HG03565 (cell line): ENCODE results near the gene HEXA.
A peak's percentile ranks its signal among the peaks of the same experiment; 100 is the strongest.
"Not testable (repeated sequence)": the region's sequence is repeated elsewhere in the genome, so short reads cannot be mapped to it uniquely, and the experiment has no call there.

Experiments used
- ATAC-seq: cut with Tn5 transposase; IDR thresholded peaks from one replicate; pipeline ENCODE4 v1.9.1; 2021; ENCODE audit warnings: mild to moderate bottlenecking, moderate library complexity; ENCODE audit not compliant: unreplicated experiment

HEXA gene

GRCh38 chr15:72375846-72376581 is at the start of gene HEXA:
TSS of gene HEXA (minus strand) at chr15:72376014. CDS start at chr15:72375972, 42 bp downstream.
- ATAC-seq: peak; percentile 61

DNA sequence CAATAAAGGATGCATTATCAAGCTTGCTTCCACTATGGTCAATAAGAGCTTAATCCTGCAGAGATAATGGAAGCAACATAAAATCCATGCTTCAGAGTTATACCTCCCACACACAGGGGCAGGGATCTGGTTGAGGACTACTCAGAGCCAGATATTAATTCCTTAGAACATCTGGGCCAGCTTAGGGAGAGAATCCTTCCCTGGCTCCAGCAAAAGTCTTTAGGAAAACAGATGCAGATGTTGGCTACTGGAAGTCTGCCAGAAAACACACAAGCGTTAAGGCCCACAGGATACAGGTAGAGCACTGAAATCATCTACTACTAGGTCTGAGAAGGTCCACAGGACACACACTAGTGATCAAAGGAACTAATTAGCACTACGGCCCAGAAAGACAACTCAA is 47.4 kb upstream of the HEXA start:
- ATAC-seq: no peak

DNA sequence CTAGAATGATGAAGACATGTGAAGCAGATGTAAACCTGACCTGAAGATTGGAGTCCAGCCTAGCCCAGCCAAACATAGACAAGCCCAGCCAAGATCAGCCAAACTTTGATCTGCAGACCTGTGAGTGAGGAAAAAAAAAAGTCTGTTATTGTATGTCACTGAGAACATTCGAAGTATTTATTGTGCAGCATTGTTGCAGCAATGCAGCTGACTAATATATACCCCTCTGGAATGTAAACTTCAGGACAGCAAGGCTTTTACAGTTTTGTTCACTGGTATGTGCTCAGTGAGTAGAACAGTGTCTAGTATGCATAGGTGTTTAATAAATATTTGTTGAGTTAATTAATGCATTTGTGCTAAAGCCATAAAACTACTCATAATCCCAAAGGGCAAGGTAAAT is 45.7 kb upstream of the HEXA start:
- ATAC-seq: no peak

GRCh38 chr15:72420576-72420975 is 44.8 kb upstream of the HEXA start:
- ATAC-seq: no peak

- ATAC-seq: not testable (repeated sequence)
These were observed 44.0 kb upstream of the HEXA start for GRCh38 chr15:72419768-72420167.

DNA sequence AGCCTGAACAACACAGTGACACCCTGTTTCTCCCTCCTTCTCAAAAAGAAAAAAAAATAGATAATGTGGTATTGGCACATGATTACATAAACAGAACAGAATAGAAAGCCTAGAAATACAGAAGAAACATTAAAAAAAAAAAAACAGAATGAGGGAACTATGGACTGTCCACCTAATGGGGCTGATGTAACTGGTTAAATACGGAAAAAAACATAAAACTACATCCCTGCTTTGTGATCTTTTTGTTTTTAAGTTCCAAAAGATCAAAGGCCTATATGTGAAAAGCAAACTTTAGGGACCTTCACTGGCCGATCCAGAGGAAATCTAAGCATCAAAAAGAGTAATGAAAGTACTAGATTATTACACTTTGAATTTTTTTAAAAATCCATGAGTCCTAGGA is 39.5 kb upstream of the HEXA start:
- ATAC-seq: no peak

- not testable (repeated sequence) for ATAC-seq
These were observed 37.5 kb upstream of the HEXA start for GRCh38 chr15:72413337-72413736.

DNA sequence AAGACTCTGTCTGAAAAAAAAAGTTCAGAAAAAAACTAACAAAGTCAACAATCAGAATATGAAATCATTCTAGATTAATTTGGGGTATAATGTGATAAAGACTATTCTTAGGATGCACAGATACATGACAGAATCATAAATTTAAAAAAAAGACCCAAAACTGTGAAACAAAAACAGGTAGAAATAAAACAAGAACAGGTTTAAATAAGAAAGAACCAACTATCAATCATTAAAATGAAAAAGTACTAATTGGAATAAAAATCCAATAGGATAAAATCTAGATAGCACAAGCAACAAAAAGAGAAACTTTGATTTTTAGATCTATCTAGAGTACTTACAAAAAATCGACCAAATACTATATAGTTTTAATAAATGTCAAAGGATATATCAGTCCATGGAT is 35.7 kb upstream of the HEXA start:
- no peak for ATAC-seq

DNA sequence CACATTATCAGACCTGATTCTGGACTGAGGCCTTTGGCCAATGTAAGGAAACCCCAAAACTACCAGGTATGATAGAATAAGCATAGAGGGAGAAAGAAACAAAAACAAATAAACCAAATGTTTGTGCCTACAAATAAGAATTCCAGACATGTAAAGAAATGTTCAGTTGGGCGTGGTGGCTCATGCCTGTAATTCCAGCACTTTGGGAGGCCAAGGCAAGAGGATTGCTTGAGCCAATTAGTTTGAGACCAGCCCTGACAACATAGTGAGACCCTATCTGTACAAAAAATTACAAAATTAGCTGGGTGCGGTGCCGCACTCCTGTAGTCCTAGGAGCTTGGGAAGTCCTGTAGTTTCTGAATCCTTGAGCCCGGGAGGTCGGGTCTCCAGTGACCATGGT is 35.3 kb upstream of the HEXA start:
- ATAC-seq: no peak

DNA sequence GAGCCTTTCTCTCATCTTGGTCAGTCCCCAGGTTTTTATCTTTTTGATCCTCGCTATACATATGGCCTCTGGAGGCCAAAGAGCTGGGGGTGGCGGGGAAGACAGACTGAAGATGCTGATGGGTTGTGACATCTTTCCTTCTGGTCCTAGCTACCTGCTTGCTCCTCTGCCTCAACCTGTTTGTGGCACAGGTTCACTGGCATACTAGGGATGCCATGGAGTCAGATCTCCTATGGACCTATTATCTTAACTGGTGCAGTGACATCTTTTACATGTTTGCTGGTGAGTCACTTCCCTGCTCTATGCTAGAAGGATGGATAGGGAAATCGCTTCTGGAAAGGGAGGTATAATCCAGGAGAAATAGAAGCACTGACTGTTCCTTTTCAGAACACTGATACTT is 31.1 kb upstream of the HEXA start:
- ATAC-seq: no peak

DNA sequence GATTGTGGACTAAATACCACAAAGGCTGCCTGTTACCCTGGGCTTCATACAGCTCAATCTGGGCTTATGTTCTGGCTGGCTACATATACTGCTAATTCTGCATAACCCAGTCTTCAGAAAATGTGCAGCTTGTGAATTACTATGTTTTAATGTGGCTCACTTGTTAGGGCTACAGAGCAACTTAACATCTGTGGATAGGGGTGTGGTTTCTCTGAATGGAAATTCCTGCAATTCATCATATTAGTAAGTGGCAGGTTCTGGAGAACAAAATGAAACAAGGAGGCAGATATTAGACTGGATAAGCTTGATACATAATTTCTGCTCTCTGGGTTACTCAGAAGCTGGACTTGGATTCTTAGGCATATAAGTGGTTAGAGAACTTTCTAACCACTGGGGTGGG is 29.0 kb upstream of the HEXA start:
- no peak for ATAC-seq

DNA sequence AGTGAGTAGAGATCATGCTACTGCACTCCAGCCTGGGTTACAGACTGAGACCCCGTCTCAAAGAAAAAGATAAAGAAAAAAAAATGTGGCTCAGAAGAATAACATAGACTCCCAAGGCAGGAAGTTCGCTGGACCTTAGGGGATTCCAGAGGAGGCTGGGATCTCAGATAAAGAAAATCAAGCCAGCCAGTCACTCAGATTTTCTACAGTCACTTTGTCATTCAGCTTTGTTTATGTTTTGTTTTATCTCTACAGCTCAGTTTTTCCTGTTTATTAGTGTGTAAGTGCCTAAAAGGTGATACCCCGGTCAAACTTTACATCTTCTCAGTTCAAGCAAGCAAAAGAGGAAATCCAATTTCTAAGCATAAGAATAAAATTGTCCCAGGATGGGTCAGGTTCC is 28.5 kb upstream of the HEXA start:
- ATAC-seq: no peak

GRCh38 chr15:72402726-72403125 is 26.9 kb upstream of the HEXA start:
- no peak for ATAC-seq

DNA sequence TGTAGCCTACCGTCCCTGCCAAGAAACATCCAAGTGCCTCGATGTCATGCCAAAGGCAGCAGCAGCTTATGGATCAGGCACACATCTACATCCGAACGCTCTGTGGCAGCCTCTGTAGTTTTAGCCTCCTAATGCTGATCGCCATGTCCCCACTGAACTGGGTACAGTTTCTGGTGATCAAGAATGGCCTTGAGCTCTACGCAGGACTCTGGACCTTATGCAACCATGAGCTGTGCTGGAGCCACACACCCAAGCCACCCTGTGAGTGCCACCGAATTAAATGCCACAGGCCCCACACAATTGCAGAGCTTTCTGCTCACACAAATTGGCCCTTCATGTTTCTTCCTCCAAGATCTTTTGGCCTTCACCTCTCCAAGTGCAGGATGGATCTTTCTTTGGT is 22.8 kb upstream of the HEXA start:
- no peak for ATAC-seq

DNA sequence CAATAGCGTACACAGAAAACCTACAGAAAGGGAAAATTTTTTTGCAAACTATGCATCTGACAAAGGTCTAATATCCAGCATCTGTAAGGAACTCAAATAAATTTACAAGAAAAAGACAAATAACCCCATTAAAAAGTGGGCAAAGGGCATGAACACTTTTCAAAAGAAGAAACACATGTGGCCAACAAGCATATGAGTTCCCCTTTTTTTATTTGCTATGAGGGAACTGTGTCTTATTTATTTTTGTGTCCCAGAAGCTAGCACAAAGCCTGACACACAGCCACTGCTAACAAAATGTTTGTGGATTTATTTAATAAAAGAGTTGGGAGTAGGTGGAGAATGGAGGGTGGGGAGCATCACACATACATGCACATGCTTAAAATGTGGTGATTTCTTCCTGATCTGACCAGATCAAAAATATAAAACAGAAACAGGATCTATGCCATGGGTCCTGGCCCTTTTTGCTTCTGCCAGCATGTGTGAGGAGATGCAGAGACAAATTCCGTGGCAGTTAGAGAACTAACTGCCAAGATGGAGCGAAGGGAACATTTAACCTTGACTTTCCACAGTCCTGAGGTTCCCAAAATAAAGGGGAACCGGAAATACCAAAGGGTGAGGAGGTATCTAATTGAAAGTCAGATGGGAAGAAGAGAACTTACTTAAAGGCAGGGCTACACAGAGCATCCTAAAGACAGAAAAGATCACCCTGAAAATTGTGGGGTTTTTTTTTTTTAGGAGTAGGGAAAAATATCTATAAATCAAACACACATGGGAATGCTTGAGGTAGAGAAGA is 22.2 kb upstream of the HEXA start, which contains the start of gene TMEM202:
Gene TMEM202 (plus strand): TSS at position 510 of the 793 bp plus-strand sequence. CDS start 22 bp downstream, at position 532.
- no peak for ATAC-seq

DNA sequence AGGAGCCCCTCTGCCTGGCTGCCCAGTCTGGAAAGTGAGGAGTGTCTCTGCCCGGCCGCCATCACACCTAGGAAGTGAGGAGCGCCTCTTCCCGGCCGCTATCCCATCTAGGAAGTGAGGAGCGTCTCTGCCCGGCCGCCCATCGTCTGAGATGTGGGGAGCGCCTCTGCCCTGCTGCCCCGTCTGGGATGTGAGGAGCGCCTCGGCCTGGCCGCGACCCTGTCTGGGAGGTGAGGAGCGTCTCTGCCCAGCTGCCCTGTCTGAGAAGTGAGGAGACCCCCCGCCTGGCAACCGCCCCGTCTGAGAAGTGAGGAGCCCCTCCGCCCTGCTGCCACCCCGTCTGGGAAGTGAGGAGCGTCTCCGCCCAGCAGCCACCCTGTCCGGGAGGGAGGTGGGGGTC is 20.5 kb upstream of the HEXA start:
- ATAC-seq: not testable (repeated sequence)

DNA sequence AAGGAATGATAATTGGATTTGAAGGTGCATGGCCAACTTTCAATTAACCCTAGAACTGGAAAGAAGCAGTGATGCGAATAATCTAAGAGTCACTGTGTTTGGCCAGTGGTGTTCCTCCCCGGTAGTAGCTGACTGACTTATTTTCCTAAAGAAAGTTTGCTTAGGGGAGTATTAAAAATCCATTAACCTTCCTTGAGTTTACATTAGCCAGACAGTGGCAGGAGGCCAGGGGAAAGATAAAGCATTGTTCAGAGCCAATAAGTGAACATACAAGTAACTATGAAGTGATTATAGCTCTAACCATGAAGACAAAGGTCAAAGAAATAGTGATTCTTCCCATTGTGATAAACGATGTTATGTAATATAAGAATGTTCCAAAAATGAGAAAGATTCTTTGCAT is 13.4 kb upstream of the HEXA start:
- ATAC-seq: no peak

DNA sequence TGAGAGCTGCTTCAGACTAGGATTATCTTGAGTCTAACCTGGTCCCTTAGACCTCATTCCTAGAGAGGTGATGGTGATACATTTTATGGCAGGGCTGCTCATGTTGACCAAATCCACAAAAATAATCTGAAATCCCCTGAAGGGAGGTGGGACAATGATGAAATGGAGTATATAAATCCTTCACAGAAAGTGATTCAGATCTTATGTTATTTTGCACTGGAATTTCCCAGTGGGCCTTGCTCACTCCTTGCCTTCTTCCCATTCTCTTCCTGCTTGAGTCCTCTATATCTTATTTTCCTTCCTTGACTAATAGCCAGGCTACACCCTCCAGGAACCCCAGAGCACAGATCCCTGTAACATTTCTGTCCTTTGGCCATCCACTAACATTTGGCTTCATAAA is 11.9 kb upstream of the HEXA start:
- ATAC-seq: no peak

GRCh38 chr15:72382146-72382545 is 6.3 kb upstream of the HEXA start:
- no peak for ATAC-seq

- no peak for ATAC-seq
These were observed 4.9 kb upstream of the HEXA start for GRCh38 chr15:72380743-72381142.

DNA sequence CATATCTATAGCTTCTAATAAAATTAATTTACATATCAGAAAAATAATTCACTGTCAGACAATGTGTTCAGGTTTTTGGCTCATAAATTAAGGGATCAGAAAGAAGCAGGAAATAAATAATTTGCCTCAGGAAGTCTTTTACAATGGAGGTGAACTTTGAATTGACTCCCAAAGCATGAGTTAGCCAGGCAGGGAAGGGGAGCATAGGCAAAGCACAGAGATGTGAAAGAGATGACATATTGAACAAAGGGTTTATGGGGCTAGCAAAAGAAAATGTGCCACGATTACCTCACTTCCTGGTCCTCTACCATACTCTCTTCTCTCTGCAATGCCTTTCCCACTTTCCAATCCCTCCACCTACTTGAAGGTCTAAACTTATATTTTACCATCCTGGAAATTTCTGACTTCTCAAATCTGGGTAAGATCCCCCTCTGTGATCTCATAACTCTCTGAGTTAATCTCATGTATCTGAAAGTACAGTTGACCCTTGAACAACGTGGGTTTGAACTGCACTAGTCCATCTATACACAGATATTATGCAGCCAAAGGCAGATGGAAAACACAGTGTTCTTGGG is 4.1 kb upstream of the HEXA start:
- no peak for ATAC-seq

DNA sequence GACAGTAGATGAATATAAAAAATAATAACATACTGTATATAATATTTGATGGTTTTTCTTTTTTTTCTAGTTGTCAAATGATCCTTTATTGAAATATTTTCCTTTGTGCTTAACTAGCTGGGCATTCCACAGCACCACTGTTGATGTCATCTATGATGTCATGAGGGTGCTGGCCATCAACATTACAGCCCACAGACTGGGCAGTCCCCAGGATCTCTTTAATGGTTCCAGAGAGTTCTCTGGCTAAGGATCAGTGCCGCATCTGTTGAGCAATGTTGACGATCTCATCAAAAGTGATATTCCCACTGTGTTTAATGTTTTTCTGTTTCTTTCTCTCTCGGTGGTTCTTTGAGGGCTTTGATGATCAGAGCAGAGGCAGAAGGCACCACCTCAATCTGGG is 3.3 kb upstream of the HEXA start:
- ATAC-seq: not testable (repeated sequence)
